ENCODE results near the gene SOX12. TPM values are rescaled to one million over a fixed set of nuclear protein-coding genes. Genes with fewer than 3 reads are reported as not detected.

SOX12 gene
- total RNA-seq, 1 donor from 2014 or later = 9.8 TPM

GRCh38 chr20:298776-299391, 26.5 kb upstream of the SOX12 start:
- Histone ChIP-seq H3K9me3 (no peaks in the 10 kb centered on the region), H3K4me3 (peak overlapping the region; percentile 76), H3K4me1 (peaks cover 44% of the 10 kb centered on the region), H3K27ac (peak overlapping the region; percentile 99), H3K36me3 (no peaks in the 10 kb centered on the region), H3K27me3 (ENCODE audit: low read depth) (no peaks in the 10 kb centered on the region)
- ATAC-seq = no peak
- DNase-seq = no peak
- intact Hi-C loops (cut with DNase I) = no loop called here
- no peak for TF ChIP-seq CTCF (IDR thresholded peaks at IDR 0.05)

DNA sequence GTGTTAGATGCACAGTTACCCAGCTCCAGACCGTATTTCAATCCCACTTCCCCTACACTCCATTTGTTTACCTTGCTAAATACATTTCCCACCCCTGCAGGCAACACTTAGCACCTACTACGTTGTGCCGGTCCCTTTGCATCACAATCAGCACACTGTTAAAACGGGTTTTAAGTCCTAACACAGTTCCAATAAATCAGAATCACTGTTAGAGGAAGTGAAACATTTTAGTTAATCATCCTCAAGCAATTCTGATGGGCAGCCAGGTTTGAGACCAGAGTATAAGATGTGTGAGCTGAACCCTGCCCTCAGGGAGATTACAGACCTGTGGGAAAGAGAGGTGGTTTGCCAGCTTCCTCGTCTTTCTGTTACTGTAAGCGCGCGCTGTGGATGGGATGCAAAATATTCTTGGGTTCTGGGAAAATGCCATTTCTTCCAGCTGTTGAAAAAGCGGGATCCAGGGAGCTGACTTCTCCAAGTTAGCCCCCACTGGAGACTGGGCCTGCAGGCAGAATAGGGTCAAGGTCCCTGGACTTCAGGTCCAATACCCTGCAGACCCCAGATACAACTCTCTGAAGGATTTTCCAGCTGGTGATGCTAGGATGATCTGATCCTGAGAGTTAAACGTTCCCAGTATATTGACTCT, 24.9 kb upstream of the SOX12 start:
- peaks cover 44% of the 10 kb centered on the region for H3K4me1 ChIP-seq
- no peak for TF ChIP-seq CTCF (IDR thresholded peaks at IDR 0.05)
- no peaks in the 10 kb centered on the region for H3K9me3 ChIP-seq
- H3K36me3 ChIP-seq = no peaks in the 10 kb centered on the region
- no peak for ATAC-seq
- intact Hi-C loops (cut with DNase I) = no loop called here
- H3K4me3 ChIP-seq = peak overlapping the region; percentile 76
- no peaks in the 10 kb centered on the region for H3K27me3 ChIP-seq (ENCODE audit: low read depth)
- peak overlapping the region; percentile 19 for H3K27ac ChIP-seq
- DNase-seq = no peak

- intact Hi-C loops (cut with DNase I) = no loop called here
- H3K4me1 ChIP-seq = peaks cover 36% of the 10 kb centered on the region
- no peak overlapping the region for H3K4me3 ChIP-seq
- DNase-seq (no peak), ATAC-seq (no peak)
- no peaks in the 10 kb centered on the region for H3K27me3 ChIP-seq (ENCODE audit: low read depth)
- H3K27ac ChIP-seq = no peak overlapping the region
- H3K9me3 ChIP-seq = no peaks in the 10 kb centered on the region
- H3K36me3 ChIP-seq = no peaks in the 10 kb centered on the region
- TF ChIP-seq CTCF (IDR thresholded peaks at IDR 0.05) = no peak
Observed at GRCh38 chr20:301886-302848, 23.2 kb upstream of the SOX12 start.

DNA sequence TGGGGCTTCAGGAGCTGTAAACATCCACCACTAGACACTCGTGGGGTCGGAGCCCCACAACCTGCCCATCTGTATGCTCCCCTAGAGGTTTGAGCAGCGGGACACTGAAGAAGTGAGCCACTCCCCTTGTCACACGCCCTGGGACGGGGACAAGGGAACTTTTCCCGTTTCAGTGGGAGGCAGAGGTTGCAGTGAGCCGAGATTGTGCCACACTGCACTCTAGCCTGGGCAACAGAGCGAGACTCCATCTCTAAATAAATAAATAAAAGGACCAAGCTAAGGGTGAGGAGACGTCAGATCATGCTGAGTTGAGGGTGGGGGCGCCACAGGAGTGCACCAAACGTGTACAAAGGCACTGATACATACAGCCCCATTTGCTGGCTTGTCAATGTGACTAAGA, 19.6 kb upstream of the SOX12 start:
- Histone ChIP-seq H3K36me3 (no peaks in the 10 kb centered on the region), H3K27me3 (ENCODE audit: low read depth) (no peaks in the 10 kb centered on the region), H3K9me3 (no peaks in the 10 kb centered on the region), H3K4me3 (no peak overlapping the region), H3K4me1 (peaks cover 34% of the 10 kb centered on the region), H3K27ac (no peak overlapping the region)
- no peak for ATAC-seq
- DNase-seq = no peak
- intact Hi-C loops (cut with DNase I) = no loop called here
- TF ChIP-seq CTCF (IDR thresholded peaks at IDR 0.05) = no peak

GRCh38 chr20:308427-309038, 16.8 kb upstream of the SOX12 start:
- H3K4me1 ChIP-seq = peaks cover 26% of the 10 kb centered on the region
- DNase-seq = no peak
- TF ChIP-seq CTCF (IDR thresholded peaks at IDR 0.05) = no peak

More at GRCh38 chr20:308427-309038, 16.8 kb upstream of the SOX12 start:
- ATAC-seq = no peak
- Histone ChIP-seq H3K9me3 (no peaks in the 10 kb centered on the region), H3K36me3 (no peaks in the 10 kb centered on the region), H3K4me3 (no peak overlapping the region), H3K27me3 (ENCODE audit: low read depth) (no peaks in the 10 kb centered on the region), H3K27ac (peak overlapping the region; percentile 90)
- intact Hi-C loops (cut with DNase I) = no loop called here
